Measurements from ENCODE around the gene SMPDL3B.

Gene SMPDL3B

DNA sequence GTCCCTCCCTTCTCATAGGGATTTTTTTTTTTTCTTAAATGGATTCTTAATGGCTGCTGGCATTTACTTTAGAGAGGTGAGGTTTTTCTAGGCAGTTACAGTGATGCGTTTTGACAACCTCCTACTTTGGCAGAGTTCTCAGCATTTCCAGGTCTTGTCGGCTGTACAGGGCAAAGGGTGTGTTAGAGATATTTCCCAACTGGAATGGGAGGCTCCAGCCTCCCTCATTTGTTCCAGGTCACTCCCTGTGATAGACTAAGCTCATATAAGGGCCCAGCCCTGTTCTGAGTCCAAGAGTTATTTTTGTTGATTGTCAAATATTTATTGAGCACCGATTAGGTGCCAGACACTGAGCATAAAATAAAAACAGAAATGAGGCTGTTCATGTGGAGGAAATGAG lies 17.3 kb downstream of the SMPDL3B start:
- no peak overlapping the region for H3K27ac ChIP-seq
- intact Hi-C loops (cut with DNase I; ENCODE audit: low total_unique reads) = no loop called here
- TF ChIP-seq CTCF (IDR thresholded peaks at IDR 0.05) = no peak
- H3K4me3 ChIP-seq = no peak overlapping the region
- H3K9me3 ChIP-seq = no peaks in the 10 kb centered on the region
- no peak for DNase-seq
- no peaks in the 10 kb centered on the region for H3K36me3 ChIP-seq
- no peaks in the 10 kb centered on the region for H3K27me3 ChIP-seq
- H3K4me1 ChIP-seq = no peaks in the 10 kb centered on the region

- intact Hi-C loops (cut with DNase I; ENCODE audit: low total_unique reads) = no loop called here
- Histone ChIP-seq H3K9me3 (no peaks in the 10 kb centered on the region), H3K4me3 (no peak overlapping the region), H3K27me3 (no peaks in the 10 kb centered on the region), H3K27ac (no peak overlapping the region), H3K4me1 (peaks cover 0 to 7% (median 5%) of the 10 kb centered on the region in 4 donors), H3K36me3 (no peaks in the 10 kb centered on the region)
- DNase-seq = no peak
- no peak for TF ChIP-seq CTCF (IDR thresholded peaks at IDR 0.05)
These were observed 19.4 kb downstream of the SMPDL3B start for GRCh38 chr1:27954186-27954585.

DNA sequence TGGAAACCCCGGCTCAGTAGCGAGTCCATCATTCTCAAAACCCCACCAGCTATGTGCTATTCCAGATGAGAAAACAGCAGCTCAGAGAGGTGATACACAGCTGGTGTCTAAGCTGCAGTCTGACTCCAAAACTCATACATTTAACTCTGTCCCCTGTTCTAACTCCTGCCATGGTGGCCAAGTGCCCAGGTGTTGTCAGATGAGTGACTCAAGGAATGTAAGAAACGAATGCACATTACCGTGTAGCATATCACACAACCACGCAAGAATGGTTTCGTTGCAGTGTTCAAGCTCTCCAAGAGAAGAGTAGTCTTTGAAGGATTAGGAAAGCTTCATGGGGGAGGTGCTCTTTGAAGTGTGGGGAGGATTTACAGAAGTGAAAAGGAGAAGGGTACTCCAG lies 20.3 kb downstream of the SMPDL3B start:
- Histone ChIP-seq H3K27me3 (no peaks in the 10 kb centered on the region), H3K36me3 (no peaks in the 10 kb centered on the region), H3K4me1 (peaks cover 0 to 10% (median 6%) of the 10 kb centered on the region in 4 donors), H3K4me3 (no peak overlapping the region), H3K27ac (no peak overlapping the region), H3K9me3 (no peaks in the 10 kb centered on the region)
- intact Hi-C loops (cut with DNase I; ENCODE audit: low total_unique reads) = no loop called here
- no peak for TF ChIP-seq CTCF (IDR thresholded peaks at IDR 0.05)
- no peak for DNase-seq

DNA sequence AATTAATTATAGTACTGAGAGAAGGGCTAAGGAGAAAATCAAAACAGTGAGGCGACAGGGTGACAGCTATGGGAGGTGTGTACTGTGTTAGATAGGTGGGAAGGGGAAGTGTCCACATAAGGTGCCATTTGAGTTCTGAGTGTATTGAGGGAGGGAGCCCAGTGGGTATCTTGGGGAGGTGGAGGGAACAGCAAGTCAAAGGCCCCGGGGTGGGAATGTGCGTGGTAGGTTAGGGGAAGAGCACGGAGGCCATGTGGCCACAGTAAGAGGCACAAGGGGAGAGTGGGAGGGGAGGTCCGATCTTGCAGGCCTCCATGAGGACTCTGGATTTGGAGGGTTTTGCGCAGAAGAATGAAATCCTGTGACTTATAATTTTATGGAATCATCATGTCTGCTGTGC lies 22.0 kb downstream of the SMPDL3B start:
- no peak for TF ChIP-seq CTCF (IDR thresholded peaks at IDR 0.05)
- Histone ChIP-seq H3K4me3 (no peak overlapping the region), H3K27ac (no peak overlapping the region), H3K27me3 (no peaks in the 10 kb centered on the region), H3K9me3 (no peaks in the 10 kb centered on the region), H3K4me1 (peaks cover 0 to 27% (median 21%) of the 10 kb centered on the region in 4 donors), H3K36me3 (no peaks in the 10 kb centered on the region)
- intact Hi-C loops (cut with DNase I; ENCODE audit: low total_unique reads) = no loop called here
- no peak for DNase-seq

DNA sequence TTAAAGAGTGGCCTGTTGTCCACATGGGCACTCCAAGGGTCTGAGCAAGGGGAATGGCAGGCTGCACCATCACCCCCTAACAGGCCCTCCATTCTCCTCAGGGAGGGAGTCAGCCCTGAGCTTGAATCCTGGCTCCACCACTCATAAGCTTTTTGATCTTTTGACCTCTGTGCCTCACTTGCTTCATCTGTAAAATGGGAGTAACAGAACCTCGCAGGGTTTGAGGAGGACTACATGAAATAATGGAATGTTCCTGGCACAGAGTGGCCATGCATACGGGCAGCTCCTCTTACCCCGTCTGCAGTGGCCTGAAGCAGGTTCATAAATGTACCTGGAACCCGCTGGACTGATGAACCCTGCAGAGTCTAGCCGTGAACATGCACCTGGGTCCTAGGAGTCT lies 22.9 kb downstream of the SMPDL3B start:
- H3K4me3 ChIP-seq = no peak overlapping the region
- intact Hi-C loops (cut with DNase I; ENCODE audit: low total_unique reads) = no loop called here
- no peak for TF ChIP-seq CTCF (IDR thresholded peaks at IDR 0.05)
- no peaks in the 10 kb centered on the region for H3K36me3 ChIP-seq
- no peaks in the 10 kb centered on the region for H3K9me3 ChIP-seq
- no peak for DNase-seq
- H3K4me1 ChIP-seq = peaks cover 0 to 31% (median 22%) of the 10 kb centered on the region in 4 donors
- H3K27ac ChIP-seq = no peak overlapping the region
- H3K27me3 ChIP-seq = no peaks in the 10 kb centered on the region

GRCh38 chr1:27958513-27958912 lies 23.7 kb downstream of the SMPDL3B start:
- TF ChIP-seq CTCF (IDR thresholded peaks at IDR 0.05) = no peak

More at GRCh38 chr1:27958513-27958912, 23.7 kb downstream of the SMPDL3B start:
- peaks cover 0 to 31% (median 22%) of the 10 kb centered on the region in 4 donors for H3K4me1 ChIP-seq
- no peak for DNase-seq
- no peak overlapping the region for H3K4me3 ChIP-seq
- no peak overlapping the region for H3K27ac ChIP-seq
- H3K9me3 ChIP-seq = no peaks in the 10 kb centered on the region
- H3K36me3 ChIP-seq = peaks cover 0 to 6% (median 4%) of the 10 kb centered on the region in 3 donors
- no peaks in the 10 kb centered on the region for H3K27me3 ChIP-seq
- intact Hi-C loops (cut with DNase I; ENCODE audit: low total_unique reads) = no loop called here
